HepG2 (cell line): Measurements from ENCODE around the gene AK9. TPM values are rescaled to one million over a fixed set of nuclear protein-coding genes. Genes with fewer than 3 reads are reported as not detected.

Experiments
- ATAC-seq: fragments of 200-7000 bp; cut with Tn5 transposase; 3 replicates; pipeline ENCODE4 v1.9.1; 2020; ENCODE audit warnings: mild to moderate bottlenecking, moderate library complexity
- BruUV-seq: library from RNA; stranded (reverse); fragments of 400-500 nt; replicated peaks from 2 replicates; lab custom pipeline; 2021; lab: Mats Ljungman, UMichigan
- CTCF ChIA-PET: fragments of 300-600 bp; formaldehyde crosslinking; extraction: SDS; loops from one replicate; lab custom pipeline; 2021; ENCODE audit warnings: low total read pairs, inconsistent platforms, low intra/inter-chr PET ratio; lab: Yijun Ruan, JAX
- POLR2A ChIA-PET: fragments of 350-600 bp; sonication (Branson Sonifier 250); formaldehyde crosslinking; loops from one replicate; lab custom pipeline; 2020; ENCODE audit warnings: antibody characterized with exemption, inconsistent platforms; lab: Yijun Ruan, JAX
- DNase-seq: peaks from one replicate; pipeline ENCODE4 v3.0.0-alpha.2; 2015; ENCODE audit warnings: low spot score
- FAIRE-seq: peaks from 3 replicates; lab custom pipeline; 2011; peaks lifted over from hg19 to GRCh38; lab: Jason Lieb, UNC
- H2AFZ ChIP-seq: one replicate; pipeline ENCODE4 v1.6.1; 2011; ENCODE audit warnings: low read length, inconsistent platforms
- H3K27ac ChIP-seq: fragments of 300-600 bp; 3 replicates; pipeline ENCODE4 v1.8.0; 2011; ENCODE audit warnings: mixed run types, mild to moderate bottlenecking, mixed read lengths, low read length, inconsistent platforms; ENCODE audit not compliant: insufficient read depth; ENCODE audit errors: extremely low read length
- H3K27me3 ChIP-seq, 2 experiments: fragments of 200-600 bp in 1 of 2; 2 replicates in 1 of 2; 3 replicates in 1 of 2; pipeline versions ENCODE4 v1.6.0 to v1.8.0; 2011; ENCODE audit warnings: low read length in 2 of 2, mild to moderate bottlenecking in 2 of 2, moderate library complexity in 2 of 2, inconsistent platforms in 1 of 2; ENCODE audit not compliant: insufficient read depth in 2 of 2, control insufficient read depth in 1 of 2
- H3K36me3 ChIP-seq, 2 experiments: fragments of 200-600 bp in 1 of 2; replicated peaks in 1 of 2; 2 replicates in 1 of 2; 3 replicates in 1 of 2; pipeline versions ENCODE4 v1.5.1 to v1.8.0; 2011; ENCODE audit warnings: low read length in 2 of 2, inconsistent platforms in 1 of 2; ENCODE audit not compliant: insufficient read depth in 2 of 2, control insufficient read depth in 1 of 2
- H3K4me1 ChIP-seq: 2 replicates; pipeline ENCODE4 v1.5.1; 2012; ENCODE audit warnings: low read length, inconsistent platforms; ENCODE audit not compliant: insufficient read depth
- H3K4me2 ChIP-seq: 2 replicates; pipeline ENCODE4 v1.6.0; 2011; ENCODE audit warnings: low read depth, low read length, inconsistent platforms
- H3K4me3 ChIP-seq, 3 experiments: fragments of 200-600 bp in 1 of 3; sonication (generic), shearing (Covaris generic) in 1 of 3; replicated peaks in 1 of 3; 2 replicates each; pipeline ENCODE4 v1.5.1; 2011 to 2016; ENCODE audit warnings: low read length in 3 of 3, inconsistent platforms in 2 of 3, low read depth in 2 of 3, mild to moderate bottlenecking in 2 of 3, control low read depth in 1 of 3, mixed read lengths in 1 of 3; ENCODE audit not compliant: insufficient read depth in 1 of 3
- H3K79me2 ChIP-seq: one replicate; pipeline ENCODE4 v1.6.1; 2011; ENCODE audit warnings: low read length, inconsistent platforms; ENCODE audit not compliant: insufficient read depth
- H3K9ac ChIP-seq: 2 replicates; pipeline ENCODE4 v1.6.0; 2011; ENCODE audit warnings: mild to moderate bottlenecking, low read depth, low read length, inconsistent platforms; ENCODE audit not compliant: insufficient read depth
- H3K9me3 ChIP-seq: 2 replicates; pipeline ENCODE4 v1.5.1; 2012; ENCODE audit warnings: mild to moderate bottlenecking, low read length
- H4K20me1 ChIP-seq: 2 replicates; pipeline ENCODE4 v1.6.0; 2011; ENCODE audit warnings: inconsistent platforms, mild to moderate bottlenecking, low read length, moderate library complexity; ENCODE audit not compliant: insufficient read depth
- KLF6 ChIP-seq: IDR thresholded peaks from 2 replicates; pipeline ENCODE4 v1.8.0; 2016; ENCODE audit warnings: missing biosample characterization, missing genetic modification reagents
- RARG ChIP-seq: sonication (generic); formaldehyde crosslinking; IDR thresholded peaks from 2 replicates; pipeline ENCODE4 v1.4.0; 2020; ENCODE audit warnings: low read depth, mild to moderate bottlenecking, missing genetic modification reagents
- ZNF746 ChIP-seq: sonication (generic); formaldehyde crosslinking; IDR thresholded peaks from 2 replicates; pipeline ENCODE4 v1.8.0; 2022; ENCODE audit warnings: mild to moderate bottlenecking, missing genetic modification reagents
- WGBS: methylation state at CpG from one replicate; pipeline ENCODE4 v1.1.6; 2017; ENCODE audit warnings: low lambda C conversion rate; 5-methylcytosine and 5-hydroxymethylcytosine counted together
- in situ Hi-C: cut with HindIII; loops from 2 replicates; pipeline ENCODE4 v1.10.0; 2017; ENCODE audit warnings: low pct_unique_long_range_greater_than_20kb; ENCODE audit not compliant: extremely low pct_ligation_motif_present
- intact Hi-C: fragments of 100-400 bp; cut with micrococcal nuclease; formaldehyde crosslinking; loops from one replicate; pipeline ENCODE4 v1.10.0; 2022; ENCODE audit not compliant: unreplicated experiment
- polyA plus RNA-seq, 8 experiments: library from polyadenylated mRNA; depleted of rRNA in 3 of 8; stranded (reverse) in 7 of 8; unstranded in 1 of 8; fragments of >200 nt; fragmentation: Illumina TruSeq in 4 of 8; extraction: Trizol in 4 of 8; gene quantifications; 2 replicates each; pipeline versions ENCODE4 v1.2.1 to v1.2.3, GENCODE V29; 2011 to 2016; ENCODE audit warnings: low read depth in 4 of 8, missing spikeins in 1 of 8, mixed read lengths in 1 of 8; ENCODE audit not compliant: insufficient read depth in 1 of 8
- total RNA-seq, 5 experiments: library from RNA; depleted of rRNA; stranded (reverse); fragments of >200 nt; fragmentation: Illumina TruSeq; extraction: Trizol; gene quantifications; 2 replicates each; pipeline ENCODE4 v1.2.3, GENCODE V29; 2016; ENCODE audit warnings: low read depth in 1 of 5
- TF ChIP-seq, protein P1 (sequence below): sonication (generic); formaldehyde crosslinking; IDR thresholded peaks from 2 replicates; pipeline ENCODE4 v1.5.0; 2020; ENCODE audit warnings: mild to moderate bottlenecking, missing genetic modification reagents
- TF ChIP-seq, protein P2 (sequence below): sonication (generic); formaldehyde crosslinking; IDR thresholded peaks from 2 replicates; pipeline ENCODE4 v1.4.0; 2020; ENCODE audit warnings: missing genetic modification reagents
- TF ChIP-seq, protein P3 (sequence below): sonication (generic); formaldehyde crosslinking; IDR thresholded peaks from 2 replicates; pipeline ENCODE4 v1.5.0; 2020; ENCODE audit warnings: mild to moderate bottlenecking, missing genetic modification reagents, borderline replicate concordance
- TF ChIP-seq, protein P4 (sequence below): sonication (generic); formaldehyde crosslinking; IDR thresholded peaks from 2 replicates; pipeline ENCODE4 v1.5.0; 2020; ENCODE audit warnings: missing genetic modification reagents, mild to moderate bottlenecking, borderline replicate concordance

The AK9 gene
- total and polyA plus RNA-seq, 2 of the 13 experiments (the other 11 are each of a cell fraction or from before 2014, with no cell fraction given) = 3.2 to 4.8 TPM

DNA sequence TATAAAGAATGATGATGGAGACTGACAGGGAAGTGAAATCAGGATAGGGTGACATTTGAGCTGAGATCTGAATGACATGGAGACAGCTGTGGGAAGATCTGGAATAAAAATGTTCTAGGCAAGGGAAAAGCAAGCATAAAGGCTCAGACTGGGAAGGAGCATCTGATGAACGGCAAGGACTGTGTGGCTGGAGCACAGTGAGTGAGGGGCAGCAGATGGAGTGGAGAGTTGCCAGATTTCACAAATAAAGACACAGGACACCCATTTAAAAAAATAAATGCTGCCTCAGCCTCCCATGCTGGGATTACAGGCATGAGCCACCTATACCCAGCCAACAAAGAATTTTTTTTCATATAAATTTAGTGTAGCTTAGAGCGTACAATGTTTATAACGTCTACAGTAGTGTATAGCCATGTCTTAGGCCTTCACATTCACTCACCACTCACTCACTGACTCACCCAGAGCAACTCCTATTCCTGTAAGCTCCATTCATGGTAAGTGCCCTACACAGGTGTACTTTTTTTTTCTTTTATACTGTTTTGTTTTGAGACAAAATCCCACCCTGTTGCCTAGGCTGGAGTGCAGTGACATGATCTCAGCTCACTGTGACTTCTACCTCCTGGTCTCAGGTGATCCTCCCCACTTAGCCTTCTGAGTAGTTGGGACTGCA is 205.6 kb downstream of the AK9 start (continued):
- TF ChIP-seq, protein P1, sequence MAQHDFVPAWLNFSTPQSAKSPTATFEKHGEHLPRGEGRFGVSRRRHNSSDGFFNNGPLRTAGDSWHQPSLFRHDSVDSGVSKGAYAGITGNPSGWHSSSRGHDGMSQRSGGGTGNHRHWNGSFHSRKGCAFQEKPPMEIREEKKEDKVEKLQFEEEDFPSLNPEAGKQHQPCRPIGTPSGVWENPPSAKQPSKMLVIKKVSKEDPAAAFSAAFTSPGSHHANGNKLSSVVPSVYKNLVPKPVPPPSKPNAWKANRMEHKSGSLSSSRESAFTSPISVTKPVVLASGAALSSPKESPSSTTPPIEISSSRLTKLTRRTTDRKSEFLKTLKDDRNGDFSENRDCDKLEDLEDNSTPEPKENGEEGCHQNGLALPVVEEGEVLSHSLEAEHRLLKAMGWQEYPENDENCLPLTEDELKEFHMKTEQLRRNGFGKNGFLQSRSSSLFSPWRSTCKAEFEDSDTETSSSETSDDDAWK (CRISPR knock-in tag) = no peak
- no peak for TF ChIP-seq RARG (CRISPR knock-in tag)

DNA sequence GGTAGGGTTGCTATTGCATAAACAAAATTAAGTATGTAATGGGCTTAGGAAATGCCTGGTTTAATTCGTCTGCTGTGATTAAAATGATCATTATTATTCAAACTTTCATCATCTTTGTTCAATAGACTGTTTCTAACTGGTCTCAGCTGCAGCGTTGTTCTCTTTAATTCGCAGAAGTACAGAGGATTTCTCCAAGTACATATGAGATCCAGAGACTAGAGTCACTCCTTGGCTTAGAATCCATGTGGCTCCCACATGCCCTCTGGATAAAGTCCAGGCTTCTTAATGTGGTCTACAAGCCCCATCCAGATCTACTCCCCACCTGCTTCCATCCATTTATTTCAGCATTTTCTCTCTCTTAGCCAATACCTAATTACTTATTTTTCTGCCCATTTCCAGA is 206.9 kb downstream of the AK9 start:
- Histone ChIP-seq H2AFZ (no peak overlapping the region), H3K9me3 (no peaks in the 10 kb centered on the region), H3K4me2 (no peak overlapping the region), H3K4me3 (no peak overlapping the region), H3K79me2 (peaks cover 12% of the 10 kb centered on the region), H3K27me3 (0 out of 5 replicates have a peak, but pooled peaks cover 0 to 4% of the 10 kb centered on the region in 2 experiments), H3K4me1 (peaks cover 39% of the 10 kb centered on the region), H3K9ac (no peak overlapping the region), H3K36me3 (peaks cover 0 to 8% of the 10 kb centered on the region in 2 experiments; a peak in 3 of 5 replicates), H4K20me1 (no peaks in the 10 kb centered on the region), H3K27ac (no peak overlapping the region)
- DNase-seq (no peak), FAIRE-seq (no peak), ATAC-seq (no peak)
- POLR2A ChIA-PET = no interaction called here
- BruUV-seq = no TSS peak
- in situ Hi-C loops = no loop called here
- CTCF ChIA-PET = no interaction called here
- WGBS = 64% methylated on average over 3 of the region's 3 CpGs
- intact Hi-C loops = no loop called here
- TF ChIP-seq ZNF746 (CRISPR knock-in tag) (no peak), KLF6 (CRISPR knock-in tag) (no peak)
- TF ChIP-seq, protein P2, sequence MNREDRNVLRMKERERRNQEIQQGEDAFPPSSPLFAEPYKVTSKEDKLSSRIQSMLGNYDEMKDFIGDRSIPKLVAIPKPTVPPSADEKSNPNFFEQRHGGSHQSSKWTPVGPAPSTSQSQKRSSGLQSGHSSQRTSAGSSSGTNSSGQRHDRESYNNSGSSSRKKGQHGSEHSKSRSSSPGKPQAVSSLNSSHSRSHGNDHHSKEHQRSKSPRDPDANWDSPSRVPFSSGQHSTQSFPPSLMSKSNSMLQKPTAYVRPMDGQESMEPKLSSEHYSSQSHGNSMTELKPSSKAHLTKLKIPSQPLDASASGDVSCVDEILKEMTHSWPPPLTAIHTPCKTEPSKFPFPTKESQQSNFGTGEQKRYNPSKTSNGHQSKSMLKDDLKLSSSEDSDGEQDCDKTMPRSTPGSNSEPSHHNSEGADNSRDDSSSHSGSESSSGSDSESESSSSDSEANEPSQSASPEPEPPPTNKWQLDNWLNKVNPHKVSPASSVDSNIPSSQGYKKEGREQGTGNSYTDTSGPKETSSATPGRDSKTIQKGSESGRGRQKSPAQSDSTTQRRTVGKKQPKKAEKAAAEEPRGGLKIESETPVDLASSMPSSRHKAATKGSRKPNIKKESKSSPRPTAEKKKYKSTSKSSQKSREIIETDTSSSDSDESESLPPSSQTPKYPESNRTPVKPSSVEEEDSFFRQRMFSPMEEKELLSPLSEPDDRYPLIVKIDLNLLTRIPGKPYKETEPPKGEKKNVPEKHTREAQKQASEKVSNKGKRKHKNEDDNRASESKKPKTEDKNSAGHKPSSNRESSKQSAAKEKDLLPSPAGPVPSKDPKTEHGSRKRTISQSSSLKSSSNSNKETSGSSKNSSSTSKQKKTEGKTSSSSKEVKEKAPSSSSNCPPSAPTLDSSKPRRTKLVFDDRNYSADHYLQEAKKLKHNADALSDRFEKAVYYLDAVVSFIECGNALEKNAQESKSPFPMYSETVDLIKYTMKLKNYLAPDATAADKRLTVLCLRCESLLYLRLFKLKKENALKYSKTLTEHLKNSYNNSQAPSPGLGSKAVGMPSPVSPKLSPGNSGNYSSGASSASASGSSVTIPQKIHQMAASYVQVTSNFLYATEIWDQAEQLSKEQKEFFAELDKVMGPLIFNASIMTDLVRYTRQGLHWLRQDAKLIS (CRISPR knock-in tag) = no peak
- TF ChIP-seq, protein P3, sequence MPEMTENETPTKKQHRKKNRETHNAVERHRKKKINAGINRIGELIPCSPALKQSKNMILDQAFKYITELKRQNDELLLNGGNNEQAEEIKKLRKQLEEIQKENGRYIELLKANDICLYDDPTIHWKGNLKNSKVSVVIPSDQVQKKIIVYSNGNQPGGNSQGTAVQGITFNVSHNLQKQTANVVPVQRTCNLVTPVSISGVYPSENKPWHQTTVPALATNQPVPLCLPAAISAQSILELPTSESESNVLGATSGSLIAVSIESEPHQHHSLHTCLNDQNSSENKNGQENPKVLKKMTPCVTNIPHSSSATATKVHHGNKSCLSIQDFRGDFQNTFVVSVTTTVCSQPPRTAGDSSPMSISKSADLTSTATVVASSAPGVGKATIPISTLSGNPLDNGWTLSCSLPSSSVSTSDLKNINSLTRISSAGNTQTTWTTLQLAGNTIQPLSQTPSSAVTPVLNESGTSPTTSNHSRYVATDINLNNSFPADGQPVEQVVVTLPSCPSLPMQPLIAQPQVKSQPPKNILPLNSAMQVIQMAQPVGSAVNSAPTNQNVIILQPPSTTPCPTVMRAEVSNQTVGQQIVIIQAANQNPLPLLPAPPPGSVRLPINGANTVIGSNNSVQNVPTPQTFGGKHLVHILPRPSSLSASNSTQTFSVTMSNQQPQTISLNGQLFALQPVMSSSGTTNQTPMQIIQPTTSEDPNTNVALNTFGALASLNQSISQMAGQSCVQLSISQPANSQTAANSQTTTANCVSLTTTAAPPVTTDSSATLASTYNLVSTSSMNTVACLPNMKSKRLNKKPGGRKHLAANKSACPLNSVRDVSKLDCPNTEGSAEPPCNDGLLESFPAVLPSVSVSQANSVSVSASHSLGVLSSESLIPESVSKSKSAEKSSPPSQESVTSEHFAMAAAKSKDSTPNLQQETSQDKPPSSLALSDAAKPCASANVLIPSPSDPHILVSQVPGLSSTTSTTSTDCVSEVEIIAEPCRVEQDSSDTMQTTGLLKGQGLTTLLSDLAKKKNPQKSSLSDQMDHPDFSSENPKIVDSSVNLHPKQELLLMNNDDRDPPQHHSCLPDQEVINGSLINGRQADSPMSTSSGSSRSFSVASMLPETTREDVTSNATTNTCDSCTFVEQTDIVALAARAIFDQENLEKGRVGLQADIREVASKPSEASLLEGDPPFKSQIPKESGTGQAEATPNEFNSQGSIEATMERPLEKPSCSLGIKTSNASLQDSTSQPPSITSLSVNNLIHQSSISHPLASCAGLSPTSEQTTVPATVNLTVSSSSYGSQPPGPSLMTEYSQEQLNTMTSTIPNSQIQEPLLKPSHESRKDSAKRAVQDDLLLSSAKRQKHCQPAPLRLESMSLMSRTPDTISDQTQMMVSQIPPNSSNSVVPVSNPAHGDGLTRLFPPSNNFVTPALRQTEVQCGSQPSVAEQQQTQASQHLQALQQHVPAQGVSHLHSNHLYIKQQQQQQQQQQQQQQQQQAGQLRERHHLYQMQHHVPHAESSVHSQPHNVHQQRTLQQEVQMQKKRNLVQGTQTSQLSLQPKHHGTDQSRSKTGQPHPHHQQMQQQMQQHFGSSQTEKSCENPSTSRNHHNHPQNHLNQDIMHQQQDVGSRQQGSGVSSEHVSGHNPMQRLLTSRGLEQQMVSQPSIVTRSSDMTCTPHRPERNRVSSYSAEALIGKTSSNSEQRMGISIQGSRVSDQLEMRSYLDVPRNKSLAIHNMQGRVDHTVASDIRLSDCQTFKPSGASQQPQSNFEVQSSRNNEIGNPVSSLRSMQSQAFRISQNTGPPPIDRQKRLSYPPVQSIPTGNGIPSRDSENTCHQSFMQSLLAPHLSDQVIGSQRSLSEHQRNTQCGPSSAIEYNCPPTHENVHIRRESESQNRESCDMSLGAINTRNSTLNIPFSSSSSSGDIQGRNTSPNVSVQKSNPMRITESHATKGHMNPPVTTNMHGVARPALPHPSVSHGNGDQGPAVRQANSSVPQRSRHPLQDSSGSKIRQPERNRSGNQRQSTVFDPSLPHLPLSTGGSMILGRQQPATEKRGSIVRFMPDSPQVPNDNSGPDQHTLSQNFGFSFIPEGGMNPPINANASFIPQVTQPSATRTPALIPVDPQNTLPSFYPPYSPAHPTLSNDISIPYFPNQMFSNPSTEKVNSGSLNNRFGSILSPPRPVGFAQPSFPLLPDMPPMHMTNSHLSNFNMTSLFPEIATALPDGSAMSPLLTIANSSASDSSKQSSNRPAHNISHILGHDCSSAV (CRISPR knock-in tag) = no peak
- TF ChIP-seq, protein P4, sequence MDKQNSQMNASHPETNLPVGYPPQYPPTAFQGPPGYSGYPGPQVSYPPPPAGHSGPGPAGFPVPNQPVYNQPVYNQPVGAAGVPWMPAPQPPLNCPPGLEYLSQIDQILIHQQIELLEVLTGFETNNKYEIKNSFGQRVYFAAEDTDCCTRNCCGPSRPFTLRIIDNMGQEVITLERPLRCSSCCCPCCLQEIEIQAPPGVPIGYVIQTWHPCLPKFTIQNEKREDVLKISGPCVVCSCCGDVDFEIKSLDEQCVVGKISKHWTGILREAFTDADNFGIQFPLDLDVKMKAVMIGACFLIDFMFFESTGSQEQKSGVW (CRISPR knock-in tag) = no peak
